SK-N-SH treated with all-trans-retinoic acid at 6 μM for 48 hours (cell line): ENCODE measurements around the gene PRKAB2.

ENCODE experiments used
- ARNTL ChIP-seq: fragments of 450-650 bp; formaldehyde crosslinking; IDR thresholded peaks from 2 replicates; pipeline ENCODE4 v1.5.0; 2020; ENCODE audit warnings: low read depth, mild to moderate bottlenecking, moderate library complexity, borderline replicate concordance
- RARB ChIP-seq: fragments of 250-450 bp; sonication (Bioruptor Pico); IDR thresholded peaks from 2 replicates; pipeline ENCODE4 v1.8.0; 2021; ENCODE audit warnings: mild to moderate bottlenecking, moderate library complexity
- TOX ChIP-seq: fragments of 250-450 bp; sonication (Bioruptor Pico); IDR thresholded peaks from 2 replicates; pipeline ENCODE4 v1.8.0; 2021; ENCODE audit warnings: mild to moderate bottlenecking, moderate library complexity, borderline replicate concordance
- ZC3H10 ChIP-seq: fragments of 250-450 bp; sonication (Bioruptor Pico); IDR thresholded peaks from 2 replicates; pipeline ENCODE4 v1.5.1; 2021; ENCODE audit warnings: mild to moderate bottlenecking, moderate library complexity
- ZFP30 ChIP-seq: fragments of 450-650 bp; formaldehyde crosslinking; IDR thresholded peaks from 2 replicates; pipeline ENCODE4 v1.5.0; 2022; ENCODE audit warnings: mild to moderate bottlenecking, moderate library complexity
- ZNF70 ChIP-seq: fragments of 450-650 bp; formaldehyde crosslinking; IDR thresholded peaks from 2 replicates; pipeline ENCODE4 v1.5.0; 2020; ENCODE audit warnings: mild to moderate bottlenecking, moderate library complexity
- TF ChIP-seq, protein P1 (sequence below): fragments of 250-450 bp; sonication (Bioruptor Pico); IDR thresholded peaks from 2 replicates; pipeline ENCODE4 v1.5.0; 2020; ENCODE audit warnings: mild to moderate bottlenecking, moderate library complexity
- TF ChIP-seq, protein P2 (sequence below): fragments of 250-450 bp; sonication (Bioruptor Pico); IDR thresholded peaks from 2 replicates; pipeline ENCODE4 v1.5.1; 2021; ENCODE audit warnings: mild to moderate bottlenecking, moderate library complexity
- TF ChIP-seq, protein P3 (sequence below): fragments of 250-450 bp; sonication (Bioruptor Pico); IDR thresholded peaks from 2 replicates; pipeline ENCODE4 v1.5.1; 2020; ENCODE audit warnings: low read depth, mild to moderate bottlenecking, moderate library complexity

DNA sequence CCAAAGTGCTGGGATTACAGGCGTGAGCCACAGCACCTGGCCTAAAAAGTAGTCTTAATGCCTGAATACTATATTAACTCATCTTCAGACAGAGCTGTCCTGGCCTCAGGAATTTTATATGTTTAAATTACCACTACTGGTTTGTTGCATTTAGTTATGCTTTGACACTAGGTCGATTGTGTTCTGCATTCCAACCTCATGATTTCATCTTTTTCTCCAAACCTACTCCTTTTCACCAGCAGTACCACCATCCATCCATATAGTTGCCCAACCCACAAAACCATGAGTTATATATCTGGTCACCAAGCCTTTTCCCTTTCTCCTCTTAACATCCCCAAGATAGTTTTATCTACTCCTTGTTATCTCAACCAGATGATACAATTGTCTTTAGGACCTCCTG is 30.3 kb upstream of the PRKAB2 start:
- TF ChIP-seq TOX (CRISPR knock-in tag) (no peak), RARB (no peak), ZFP30 (CRISPR knock-in tag) (no peak), ZNF70 (CRISPR knock-in tag) (no peak), ARNTL (no peak), ZC3H10 (no peak)
- TF ChIP-seq, protein P1, sequence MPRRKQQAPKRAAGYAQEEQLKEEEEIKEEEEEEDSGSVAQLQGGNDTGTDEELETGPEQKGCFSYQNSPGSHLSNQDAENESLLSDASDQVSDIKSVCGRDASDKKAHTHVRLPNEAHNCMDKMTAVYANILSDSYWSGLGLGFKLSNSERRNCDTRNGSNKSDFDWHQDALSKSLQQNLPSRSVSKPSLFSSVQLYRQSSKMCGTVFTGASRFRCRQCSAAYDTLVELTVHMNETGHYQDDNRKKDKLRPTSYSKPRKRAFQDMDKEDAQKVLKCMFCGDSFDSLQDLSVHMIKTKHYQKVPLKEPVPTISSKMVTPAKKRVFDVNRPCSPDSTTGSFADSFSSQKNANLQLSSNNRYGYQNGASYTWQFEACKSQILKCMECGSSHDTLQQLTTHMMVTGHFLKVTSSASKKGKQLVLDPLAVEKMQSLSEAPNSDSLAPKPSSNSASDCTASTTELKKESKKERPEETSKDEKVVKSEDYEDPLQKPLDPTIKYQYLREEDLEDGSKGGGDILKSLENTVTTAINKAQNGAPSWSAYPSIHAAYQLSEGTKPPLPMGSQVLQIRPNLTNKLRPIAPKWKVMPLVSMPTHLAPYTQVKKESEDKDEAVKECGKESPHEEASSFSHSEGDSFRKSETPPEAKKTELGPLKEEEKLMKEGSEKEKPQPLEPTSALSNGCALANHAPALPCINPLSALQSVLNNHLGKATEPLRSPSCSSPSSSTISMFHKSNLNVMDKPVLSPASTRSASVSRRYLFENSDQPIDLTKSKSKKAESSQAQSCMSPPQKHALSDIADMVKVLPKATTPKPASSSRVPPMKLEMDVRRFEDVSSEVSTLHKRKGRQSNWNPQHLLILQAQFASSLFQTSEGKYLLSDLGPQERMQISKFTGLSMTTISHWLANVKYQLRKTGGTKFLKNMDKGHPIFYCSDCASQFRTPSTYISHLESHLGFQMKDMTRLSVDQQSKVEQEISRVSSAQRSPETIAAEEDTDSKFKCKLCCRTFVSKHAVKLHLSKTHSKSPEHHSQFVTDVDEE (CRISPR knock-in tag), result no peak
- TF ChIP-seq, protein P2, sequence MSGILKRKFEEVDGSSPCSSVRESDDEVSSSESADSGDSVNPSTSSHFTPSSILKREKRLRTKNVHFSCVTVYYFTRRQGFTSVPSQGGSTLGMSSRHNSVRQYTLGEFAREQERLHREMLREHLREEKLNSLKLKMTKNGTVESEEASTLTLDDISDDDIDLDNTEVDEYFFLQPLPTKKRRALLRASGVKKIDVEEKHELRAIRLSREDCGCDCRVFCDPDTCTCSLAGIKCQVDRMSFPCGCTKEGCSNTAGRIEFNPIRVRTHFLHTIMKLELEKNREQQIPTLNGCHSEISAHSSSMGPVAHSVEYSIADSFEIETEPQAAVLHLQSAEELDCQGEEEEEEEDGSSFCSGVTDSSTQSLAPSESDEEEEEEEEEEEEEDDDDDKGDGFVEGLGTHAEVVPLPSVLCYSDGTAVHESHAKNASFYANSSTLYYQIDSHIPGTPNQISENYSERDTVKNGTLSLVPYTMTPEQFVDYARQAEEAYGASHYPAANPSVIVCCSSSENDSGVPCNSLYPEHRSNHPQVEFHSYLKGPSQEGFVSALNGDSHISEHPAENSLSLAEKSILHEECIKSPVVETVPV (CRISPR knock-in tag), result no peak
- TF ChIP-seq, protein P3, sequence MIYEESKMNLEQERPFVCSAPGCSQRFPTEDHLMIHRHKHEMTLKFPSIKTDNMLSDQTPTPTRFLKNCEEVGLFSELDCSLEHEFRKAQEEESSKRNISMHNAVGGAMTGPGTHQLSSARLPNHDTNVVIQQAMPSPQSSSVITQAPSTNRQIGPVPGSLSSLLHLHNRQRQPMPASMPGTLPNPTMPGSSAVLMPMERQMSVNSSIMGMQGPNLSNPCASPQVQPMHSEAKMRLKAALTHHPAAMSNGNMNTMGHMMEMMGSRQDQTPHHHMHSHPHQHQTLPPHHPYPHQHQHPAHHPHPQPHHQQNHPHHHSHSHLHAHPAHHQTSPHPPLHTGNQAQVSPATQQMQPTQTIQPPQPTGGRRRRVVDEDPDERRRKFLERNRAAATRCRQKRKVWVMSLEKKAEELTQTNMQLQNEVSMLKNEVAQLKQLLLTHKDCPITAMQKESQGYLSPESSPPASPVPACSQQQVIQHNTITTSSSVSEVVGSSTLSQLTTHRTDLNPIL (CRISPR knock-in tag), result no peak
